Frontal cortex (tissue), 4 donors: ENCODE measurements around the gene PSME1. TPM values are rescaled to one million over a fixed set of nuclear protein-coding genes. Genes with fewer than 3 reads are reported as not detected.
"Not testable (repeated sequence)": the region's sequence is repeated elsewhere in the genome, so short reads cannot be mapped to it uniquely, and the experiment has no call there.

ENCODE experiments used
- DNase-seq, 2 donors: peaks; one replicate each; pipeline ENCODE4 v3.0.0; 2012; ENCODE audit warnings: low spot score in 2 of 2
- FAIRE-seq: peaks from 2 replicates; lab custom pipeline; 2012; peaks lifted over from hg19 to GRCh38; lab: Jason Lieb, UNC
- total RNA-seq: library from RNA; depleted of rRNA; stranded (reverse); fragments of >200 nt; gene quantifications from one replicate; pipeline ENCODE4 v1.2.3, GENCODE V29; 2014
- donor health status: control.
- donor health status: control.
- donor health status: control.

The PSME1 gene
- total RNA-seq, 1 donor from 2014 or later: 20.4 TPM

GRCh38 chr14:24102357-24103048 is 33.5 kb upstream of the PSME1 start:
- FAIRE-seq: no peak
- DNase-seq: no peak

GRCh38 chr14:24103451-24103850 is 32.5 kb upstream of the PSME1 start:
- FAIRE-seq: no peak
- no peak for DNase-seq

GRCh38 chr14:24105609-24106239 is 30.3 kb upstream of the PSME1 start:
- DNase-seq: not testable (repeated sequence)

GRCh38 chr14:24106672-24107271 is 29.2 kb upstream of the PSME1 start:
- DNase-seq (no peak), FAIRE-seq (no peak)

More at GRCh38 chr14:24105609-24106239, 30.3 kb upstream of the PSME1 start:
- FAIRE-seq: not testable (repeated sequence)

GRCh38 chr14:24108336-24108874 is 27.6 kb upstream of the PSME1 start:
- FAIRE-seq: no peak

GRCh38 chr14:24110060-24110459 is 25.9 kb upstream of the PSME1 start:
- no peak for FAIRE-seq
- DNase-seq: no peak

More at GRCh38 chr14:24108336-24108874, 27.6 kb upstream of the PSME1 start:
- no peak for DNase-seq

- DNase-seq: no peak
- no peak for FAIRE-seq
These were observed 25.5 kb upstream of the PSME1 start for GRCh38 chr14:24110523-24110922.

- DNase-seq (no peak), FAIRE-seq (no peak)
These were observed 22.6 kb upstream of the PSME1 start for GRCh38 chr14:24113379-24113800.

- peak; percentile 72 to 73 for DNase-seq
- no peak for FAIRE-seq
These were observed 22.0 kb upstream of the PSME1 start for GRCh38 chr14:24113801-24114531.

- FAIRE-seq (peak; percentile 90), DNase-seq (peak; percentile 97)
These were observed 21.2 kb upstream of the PSME1 start, which contains the start of the genes DCAF11 and NRL for GRCh38 chr14:24114532-24115421. Gene DCAF11 (plus strand): TSS chr14:24114777. CDS start chr14:24115595, 818 bp downstream. Gene NRL (minus strand): TSS chr14:24114949. CDS start chr14:24082848, 32,101 bp downstream.

- no peak for FAIRE-seq
These were observed 20.4 kb upstream of the PSME1 start for GRCh38 chr14:24115422-24116127.

GRCh38 chr14:24116128-24116814 is 19.7 kb upstream of the PSME1 start:
- FAIRE-seq (no peak), DNase-seq (no peak)

More at GRCh38 chr14:24115422-24116127, 20.4 kb upstream of the PSME1 start:
- DNase-seq: no peak

GRCh38 chr14:24117179-24117578 is 18.8 kb upstream of the PSME1 start:
- FAIRE-seq: no peak
- DNase-seq: no peak

GRCh38 chr14:24119691-24120090 is 16.3 kb upstream of the PSME1 start:
- DNase-seq (no peak), FAIRE-seq (no peak)

- DNase-seq (no peak), FAIRE-seq (no peak)
These were observed 14.8 kb upstream of the PSME1 start for GRCh38 chr14:24121210-24121609.

- FAIRE-seq: no peak
- no peak for DNase-seq
These were observed 13.6 kb upstream of the PSME1 start for GRCh38 chr14:24122416-24122815.

GRCh38 chr14:24122898-24123297 is 13.1 kb upstream of the PSME1 start:
- FAIRE-seq (no peak), DNase-seq (no peak)
